PC-9 (cell line): ENCODE measurements around the gene CELF4. TPM values are rescaled to one million over a fixed set of nuclear protein-coding genes. Genes with fewer than 3 reads are reported as not detected.

Experiments used
- BruUV-seq: library from RNA; stranded (reverse); fragments of 400-500 nt; replicated peaks from 2 replicates; lab custom pipeline; 2021; lab: Mats Ljungman, UMichigan
- CTCF ChIA-PET: fragments of 300-600 bp; sonication (Branson Sonifier 250); formaldehyde crosslinking; loops from one replicate; lab custom pipeline; 2022; ENCODE audit warnings: antibody characterized with exemption; lab: Charles Lee
- POLR2A ChIA-PET: fragments of 300-600 bp; sonication (Branson Sonifier 250); formaldehyde crosslinking; loops from one replicate; lab custom pipeline; 2022; ENCODE audit warnings: antibody characterized with exemption; ENCODE audit not compliant: unreplicated experiment; lab: Charles Lee
- DNase-seq, 2 experiments: peaks; one replicate each; pipeline versions ENCODE4 v3.0.0 to v3.0.0-alpha.2; 2015 to 2022; ENCODE audit warnings: mixed read lengths in 1 of 2
- H2AFZ ChIP-seq: fragments of 200-600 bp; sonication (generic); 2 replicates; pipeline ENCODE4 v1.8.1; 2017; ENCODE audit warnings: antibody characterized with exemption
- H3F3A ChIP-seq: fragments of 200-600 bp; sonication (generic); 2 replicates; pipeline ENCODE4 v1.8.1; 2017; ENCODE audit warnings: antibody characterized with exemption, mild to moderate bottlenecking, low read depth; ENCODE audit not compliant: insufficient read depth
- H3K27ac ChIP-seq: fragments of 200-600 bp; sonication (generic); 2 replicates; pipeline ENCODE4 v1.6.1; 2016; ENCODE audit warnings: mixed run types
- H3K27me3 ChIP-seq: fragments of 200-600 bp; sonication (generic); 2 replicates; pipeline ENCODE4 v1.6.1; 2016; ENCODE audit warnings: low read depth, mixed run types; ENCODE audit not compliant: insufficient read depth
- H3K36me3 ChIP-seq: fragments of 200-600 bp; sonication (generic); 2 replicates; pipeline ENCODE4 v1.6.1; 2016; ENCODE audit warnings: low read depth, mixed run types
- H3K4me1 ChIP-seq: fragments of 200-600 bp; sonication (generic); replicated peaks from 2 replicates; pipeline ENCODE4 v1.6.1; 2016; ENCODE audit warnings: mixed run types; ENCODE audit not compliant: insufficient read depth
- H3K4me2 ChIP-seq: fragments of 200-600 bp; sonication (generic); 2 replicates; pipeline ENCODE4 v1.6.1; 2017; ENCODE audit warnings: mixed run types
- H3K4me3 ChIP-seq: fragments of 200-600 bp; sonication (generic); 2 replicates; pipeline ENCODE4 v1.6.1; 2016; ENCODE audit warnings: mixed run types
- H3K79me2 ChIP-seq: fragments of 200-600 bp; sonication (generic); 2 replicates; pipeline ENCODE4 v1.6.1; 2017; ENCODE audit warnings: low read depth, mixed run types
- H3K9me2 ChIP-seq: fragments of 200-600 bp; sonication (generic); 2 replicates; pipeline ENCODE4 v1.8.1; 2017; ENCODE audit warnings: mild to moderate bottlenecking; ENCODE audit not compliant: insufficient read depth
- H3K9me3 ChIP-seq: fragments of 200-600 bp; sonication (generic); 2 replicates; pipeline ENCODE4 v1.8.1; 2016; ENCODE audit warnings: low read depth; ENCODE audit not compliant: insufficient read depth
- H4K20me1 ChIP-seq: fragments of 200-600 bp; sonication (generic); 2 replicates; pipeline ENCODE4 v1.8.1; 2017; ENCODE audit not compliant: insufficient read depth
- CTCF ChIP-seq: fragments of 200-600 bp; sonication (generic); conservative IDR thresholded peaks from 2 replicates; pipeline ENCODE4 v1.6.1; 2017; ENCODE audit warnings: mixed run types, antibody characterized with exemption, mild to moderate bottlenecking, moderate library complexity
- EZH2 ChIP-seq: fragments of 200-600 bp; sonication (generic); IDR thresholded peaks from 2 replicates; pipeline ENCODE4 v1.8.0; 2017; ENCODE audit warnings: antibody characterized with exemption, low read depth
- intact Hi-C: fragments of 100-400 bp; cut with micrococcal nuclease; formaldehyde crosslinking; loops from one replicate; pipeline ENCODE4 v1.10.0; 2022; ENCODE audit not compliant: unreplicated experiment
- total RNA-seq: library from RNA; stranded (reverse); gene quantifications from 2 replicates; pipeline ENCODE4 v1.2.3, GENCODE V29; 2021

The CELF4 gene
- total RNA-seq, 1 experiment from 2014 or later, result 1.2 TPM

DNA sequence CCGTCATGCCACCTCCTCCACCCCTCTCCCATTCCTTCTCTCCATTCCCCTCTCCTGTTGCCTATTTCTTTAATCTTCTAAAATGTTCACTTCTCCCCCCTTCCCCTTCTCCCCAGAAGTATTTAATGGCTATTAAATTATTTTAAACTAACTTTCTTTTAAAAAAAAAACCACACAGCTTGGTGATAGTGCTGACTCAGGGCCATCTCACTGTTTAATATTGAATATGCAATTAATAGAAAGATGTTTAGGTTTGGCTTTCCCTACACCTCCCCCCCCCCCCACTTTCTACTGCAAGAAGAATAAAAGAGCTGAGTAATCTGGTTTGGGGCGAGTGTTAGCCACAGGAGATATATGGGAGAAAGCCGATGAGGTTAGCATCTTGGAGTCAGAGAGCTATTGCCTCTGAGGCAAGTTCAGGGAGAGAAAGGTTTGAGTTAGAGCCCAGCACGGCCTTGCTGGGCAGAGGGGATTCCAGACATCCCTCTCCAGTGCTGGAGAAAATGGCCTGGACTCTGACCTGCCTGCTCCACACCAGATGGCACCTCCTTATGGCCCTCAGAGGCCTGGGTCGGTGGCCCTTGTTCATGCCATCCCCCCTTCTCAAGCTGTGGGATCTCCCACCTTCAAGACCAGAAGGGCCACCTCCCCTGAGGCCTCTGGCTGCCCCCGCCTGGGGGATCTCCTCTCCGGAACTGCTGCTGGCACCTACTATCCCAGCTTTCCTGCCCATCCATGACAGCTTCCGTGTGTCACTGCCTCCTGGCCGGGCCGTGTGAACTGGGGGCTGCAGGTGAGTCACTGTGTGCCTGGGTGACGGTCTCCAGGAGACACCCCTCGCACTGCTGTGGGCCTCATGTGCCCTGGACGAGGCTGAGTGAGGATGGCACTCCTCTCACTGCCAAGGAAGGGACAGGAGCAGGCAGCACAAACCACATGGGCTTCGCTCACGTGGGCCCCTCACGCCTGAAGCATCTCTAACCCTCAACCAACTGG, 246.9 kb downstream of the CELF4 start:
- no TSS peak for BruUV-seq
- H3K4me3 ChIP-seq, result no peak overlapping the region
- no peaks in the 10 kb centered on the region for H3K4me1 ChIP-seq
- H3K9me2 ChIP-seq, result no peaks in the 10 kb centered on the region
- H2AFZ ChIP-seq, result no peak overlapping the region
- no peaks in the 10 kb centered on the region for H3F3A ChIP-seq
- no peaks in the 10 kb centered on the region for H3K79me2 ChIP-seq
- H3K27ac ChIP-seq, result no peak overlapping the region
- no peaks in the 10 kb centered on the region for H4K20me1 ChIP-seq
- no peaks in the 10 kb centered on the region for H3K27me3 ChIP-seq
- no peak for DNase-seq
- ChIA-PET CTCF (interaction anchor here (0.6 kb wide), 1 partner anchor 369 kb away, joined by 3 read pairs; no protein-coding TSS in a partner anchor), POLR2A (no interaction called here)
- intact Hi-C loops, result no loop called here
- TF ChIP-seq CTCF (no peak), EZH2 (no peak)
- no peak overlapping the region for H3K4me2 ChIP-seq
- H3K36me3 ChIP-seq, result no peaks in the 10 kb centered on the region
- H3K9me3 ChIP-seq, result no peaks in the 10 kb centered on the region

DNA sequence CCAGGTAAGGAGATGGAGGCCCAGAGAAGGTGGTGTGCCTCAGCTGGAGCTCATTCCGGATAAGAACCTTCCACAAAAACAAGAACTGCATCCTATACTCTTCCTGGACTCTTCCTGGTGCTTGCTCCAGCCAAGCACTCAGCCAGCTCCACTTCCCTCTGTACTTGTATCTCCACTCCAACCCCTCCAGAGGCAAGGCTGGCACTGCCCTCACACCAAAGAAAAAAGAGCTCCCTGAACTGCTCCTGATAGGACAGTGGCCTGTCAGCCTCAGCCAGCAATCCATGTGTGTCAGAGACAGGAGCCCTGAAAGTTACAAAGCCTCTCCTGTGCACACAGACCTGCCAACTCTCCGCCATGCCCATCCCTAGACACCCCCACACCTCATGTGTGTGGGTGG, 248.1 kb downstream of the CELF4 start:
- Histone ChIP-seq H3K4me3 (no peak overlapping the region), H3K27me3 (no peaks in the 10 kb centered on the region), H3K79me2 (no peaks in the 10 kb centered on the region), H3K36me3 (no peaks in the 10 kb centered on the region), H3K4me2 (no peak overlapping the region), H3K4me1 (no peaks in the 10 kb centered on the region), H3K9me2 (no peaks in the 10 kb centered on the region), H3K9me3 (no peaks in the 10 kb centered on the region), H2AFZ (no peak overlapping the region), H3K27ac (no peak overlapping the region), H4K20me1 (no peaks in the 10 kb centered on the region), H3F3A (no peaks in the 10 kb centered on the region)
- intact Hi-C loops, result no loop called here
- no TSS peak for BruUV-seq
- TF ChIP-seq CTCF (no peak), EZH2 (no peak)
- no peak for DNase-seq
- ChIA-PET POLR2A (no interaction called here), CTCF (no interaction called here)

DNA sequence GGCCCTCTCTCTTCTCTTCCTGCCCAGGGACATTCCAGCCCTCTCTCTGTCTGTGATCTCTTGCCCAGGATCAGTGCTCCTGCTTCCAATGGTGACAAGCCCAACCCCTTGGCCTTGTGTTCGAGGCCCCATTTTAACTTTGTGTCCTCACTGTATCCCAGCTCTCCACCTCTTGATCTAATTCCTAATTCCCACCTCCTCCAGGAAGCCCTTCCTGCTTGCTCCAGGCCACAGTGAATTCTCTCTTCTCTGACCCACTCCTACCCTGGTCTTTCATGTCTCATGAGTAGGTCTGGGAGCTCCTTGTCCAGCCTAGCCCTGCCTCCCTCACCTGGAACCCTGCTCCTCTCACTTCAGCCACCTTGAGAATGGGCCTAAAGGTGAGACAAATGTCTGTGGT, 249.1 kb downstream of the CELF4 start:
- TF ChIP-seq CTCF (no peak), EZH2 (no peak)
- H3K79me2 ChIP-seq, result no peaks in the 10 kb centered on the region
- no peaks in the 10 kb centered on the region for H3K9me3 ChIP-seq
- H3F3A ChIP-seq, result no peaks in the 10 kb centered on the region
- no TSS peak for BruUV-seq
- ChIA-PET POLR2A (no interaction called here), CTCF (no interaction called here)
- H3K27me3 ChIP-seq, result no peaks in the 10 kb centered on the region
- no peak for DNase-seq
- H3K27ac ChIP-seq, result no peak overlapping the region
- no peak overlapping the region for H3K4me3 ChIP-seq
- intact Hi-C loops, result no loop called here
- no peak overlapping the region for H2AFZ ChIP-seq
- H4K20me1 ChIP-seq, result no peaks in the 10 kb centered on the region
- H3K36me3 ChIP-seq, result no peaks in the 10 kb centered on the region
- no peaks in the 10 kb centered on the region for H3K9me2 ChIP-seq
- H3K4me2 ChIP-seq, result no peak overlapping the region
- H3K4me1 ChIP-seq, result no peaks in the 10 kb centered on the region
